HG02798 (cell line): ENCODE data around the gene RRBP1.

Source experiments
- ATAC-seq: cut with Tn5 transposase; IDR thresholded peaks from one replicate; pipeline ENCODE4 v1.9.1; 2021; ENCODE audit warnings: mild to moderate bottlenecking; ENCODE audit not compliant: unreplicated experiment, poor library complexity

RRBP1 gene

DNA sequence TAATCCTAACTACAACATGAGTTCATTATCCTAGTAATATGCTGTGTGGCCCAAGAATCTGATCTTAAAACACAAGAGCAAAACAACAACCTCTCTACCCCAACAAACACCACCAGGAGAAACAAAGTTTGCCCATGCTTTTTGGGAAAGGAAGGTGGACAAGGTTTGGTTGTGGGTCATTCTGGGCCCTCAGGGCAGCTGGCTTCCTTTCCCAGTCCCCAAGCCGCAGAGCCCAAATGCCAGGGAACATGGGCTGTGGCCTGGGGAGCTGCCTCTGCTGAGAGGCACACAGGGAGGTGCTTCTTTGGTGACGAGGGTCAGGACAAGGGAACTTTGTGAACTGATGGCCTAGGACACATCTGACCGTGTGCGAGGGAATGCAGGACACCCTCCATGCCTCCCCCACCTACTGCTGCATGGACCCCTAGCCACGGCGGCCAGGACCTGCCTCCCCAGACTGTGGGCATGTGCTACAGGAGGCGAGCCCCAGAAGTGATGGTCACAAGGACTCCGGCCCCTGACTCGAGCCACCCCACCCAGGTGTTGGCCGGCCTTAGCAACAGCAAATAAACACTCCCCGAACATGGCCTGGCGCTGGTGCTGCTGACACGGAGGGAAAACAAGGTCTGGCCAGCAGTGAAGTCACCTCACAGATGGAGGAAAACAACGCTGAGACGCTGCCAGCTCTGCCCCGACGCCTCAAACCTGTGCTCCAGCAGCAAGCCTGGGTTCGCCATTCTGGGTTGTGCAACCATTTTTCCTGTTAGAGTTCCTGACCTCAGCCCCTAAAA lies 55.6 kb downstream of the RRBP1 start:
- no peak for ATAC-seq

- ATAC-seq: no peak
Observed at GRCh38 chr20:17625246-17626051, 56.6 kb downstream of the RRBP1 start.

- no peak for ATAC-seq
Observed at GRCh38 chr20:17624551-17625245, 57.3 kb downstream of the RRBP1 start.

GRCh38 chr20:17624070-17624469 lies 58.0 kb downstream of the RRBP1 start:
- ATAC-seq: no peak

DNA sequence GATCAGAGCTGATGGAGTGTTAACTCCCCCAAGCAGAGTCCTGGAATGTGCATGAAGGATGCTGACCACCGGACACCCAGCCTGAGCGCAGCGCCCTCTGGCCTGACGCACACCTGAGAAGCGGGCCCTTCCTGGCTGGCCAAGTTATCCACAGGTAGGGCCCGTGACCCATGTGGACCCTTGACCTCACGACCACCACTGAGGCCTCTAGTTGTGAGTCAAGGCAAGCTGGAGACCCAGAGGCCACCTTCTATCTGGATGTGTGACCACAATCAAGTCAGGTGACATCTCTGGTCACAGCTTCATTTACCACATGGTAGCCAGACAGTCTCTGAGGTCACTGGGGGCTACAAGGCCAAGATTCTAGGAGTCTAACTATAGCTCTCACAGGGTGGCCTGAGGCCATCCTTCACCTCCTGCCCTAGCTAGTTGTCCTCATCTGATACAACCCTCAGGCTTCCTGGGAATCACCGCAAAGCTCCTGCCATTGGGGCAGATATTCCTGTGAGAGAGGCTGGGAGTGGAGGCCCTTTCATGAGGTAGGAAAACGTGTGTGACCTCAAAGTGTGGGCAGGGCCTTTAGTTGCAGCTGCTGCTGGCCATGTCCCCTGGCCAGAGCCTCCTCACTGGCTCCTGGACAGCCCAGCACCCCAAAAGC lies 59.1 kb downstream of the RRBP1 start:
- ATAC-seq: no peak

DNA sequence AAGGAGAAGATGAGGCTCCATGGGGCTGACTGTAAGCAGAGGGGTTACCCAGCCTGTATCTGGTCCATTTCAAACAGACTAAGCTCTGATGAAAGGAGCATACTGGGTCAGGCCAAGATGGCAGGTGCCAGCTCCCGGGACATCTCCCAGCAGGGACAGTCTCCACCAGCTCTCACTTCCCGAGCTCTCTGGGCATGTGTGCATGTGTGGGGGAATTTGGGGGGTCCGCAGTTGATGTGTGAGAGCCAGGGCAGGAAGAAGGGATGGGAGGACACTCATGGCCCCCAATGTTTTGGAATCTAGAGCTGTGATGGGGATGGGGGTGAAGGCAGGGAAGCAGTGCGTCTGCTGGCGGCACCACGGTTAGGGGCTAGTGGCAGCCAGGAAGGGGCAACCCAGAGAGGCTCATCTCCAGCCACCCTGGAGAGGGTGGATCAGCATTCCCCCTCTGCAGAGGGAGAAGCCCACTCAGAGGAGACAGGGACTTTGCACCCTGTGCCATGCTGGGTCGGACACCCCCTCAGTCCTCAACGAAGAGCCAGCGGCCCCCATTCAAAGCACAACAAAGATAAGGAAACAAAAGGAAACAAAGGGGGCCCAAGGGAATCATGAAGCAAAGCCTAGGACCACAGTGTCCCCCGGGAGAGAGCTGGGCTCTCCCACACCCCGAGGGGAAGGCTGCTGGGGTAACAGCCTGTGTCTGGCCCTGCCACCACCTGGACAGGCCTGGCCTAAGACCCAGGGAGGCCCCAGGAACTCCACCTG lies 59.8 kb downstream of the RRBP1 start:
- ATAC-seq: no peak

- ATAC-seq: no peak
Observed at GRCh38 chr20:17621229-17621968, 60.6 kb downstream of the RRBP1 start.

- no peak for ATAC-seq
Observed at GRCh38 chr20:17620371-17621228, 61.4 kb downstream of the RRBP1 start.

DNA sequence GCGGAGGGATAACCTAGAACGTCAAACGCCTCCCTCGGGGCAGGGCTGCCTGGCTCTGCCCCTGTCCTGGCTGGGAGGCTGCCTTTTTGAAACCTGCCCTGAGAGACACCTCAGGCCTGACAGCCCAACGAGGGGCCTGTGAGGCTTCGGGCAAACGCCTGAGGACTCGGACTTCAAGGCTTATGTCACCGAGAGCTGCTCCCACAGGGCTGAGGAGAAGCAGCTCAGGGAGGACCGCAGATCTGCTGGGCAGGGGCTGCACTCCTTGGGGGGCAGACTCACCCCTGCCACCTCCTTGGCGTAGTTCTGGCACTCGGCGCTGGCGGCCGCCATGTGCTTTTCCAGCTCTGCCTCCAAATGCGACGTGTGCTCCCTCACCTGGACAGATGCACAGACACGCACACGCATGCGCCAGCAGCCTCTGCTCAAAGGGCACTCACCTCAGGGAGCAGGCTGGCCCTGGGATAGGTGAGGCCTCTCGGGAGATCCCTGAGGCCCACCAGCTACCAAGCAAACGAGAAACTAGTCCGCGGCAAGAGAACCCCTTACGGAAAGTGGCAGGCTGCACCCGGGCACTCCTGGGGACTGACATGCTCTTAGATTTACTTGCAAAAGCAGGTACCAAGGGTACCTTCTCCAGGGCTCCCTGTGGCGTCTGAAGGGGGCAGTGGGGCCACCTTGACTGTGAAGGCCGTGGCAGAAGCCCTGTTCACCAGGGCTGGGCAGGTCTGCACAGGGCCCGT lies 62.5 kb downstream of the RRBP1 start:
- no peak for ATAC-seq

DNA sequence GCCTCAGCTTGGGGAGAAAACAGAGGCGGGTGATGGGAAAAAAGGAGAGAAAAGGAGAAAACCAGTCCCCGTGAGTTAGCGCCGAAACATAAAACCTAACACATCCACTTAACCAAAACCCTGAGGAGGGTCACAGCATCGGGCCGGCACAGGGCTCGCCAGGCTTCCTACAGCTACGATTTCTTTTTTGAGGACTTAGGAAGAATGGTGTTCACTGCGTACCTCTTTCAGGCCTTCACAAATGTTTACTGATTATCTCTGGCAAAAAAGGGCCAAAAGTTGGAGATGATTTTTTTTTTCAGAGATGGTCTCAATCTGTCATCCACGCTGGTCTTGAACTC lies 63.4 kb downstream of the RRBP1 start:
- ATAC-seq: no peak

DNA sequence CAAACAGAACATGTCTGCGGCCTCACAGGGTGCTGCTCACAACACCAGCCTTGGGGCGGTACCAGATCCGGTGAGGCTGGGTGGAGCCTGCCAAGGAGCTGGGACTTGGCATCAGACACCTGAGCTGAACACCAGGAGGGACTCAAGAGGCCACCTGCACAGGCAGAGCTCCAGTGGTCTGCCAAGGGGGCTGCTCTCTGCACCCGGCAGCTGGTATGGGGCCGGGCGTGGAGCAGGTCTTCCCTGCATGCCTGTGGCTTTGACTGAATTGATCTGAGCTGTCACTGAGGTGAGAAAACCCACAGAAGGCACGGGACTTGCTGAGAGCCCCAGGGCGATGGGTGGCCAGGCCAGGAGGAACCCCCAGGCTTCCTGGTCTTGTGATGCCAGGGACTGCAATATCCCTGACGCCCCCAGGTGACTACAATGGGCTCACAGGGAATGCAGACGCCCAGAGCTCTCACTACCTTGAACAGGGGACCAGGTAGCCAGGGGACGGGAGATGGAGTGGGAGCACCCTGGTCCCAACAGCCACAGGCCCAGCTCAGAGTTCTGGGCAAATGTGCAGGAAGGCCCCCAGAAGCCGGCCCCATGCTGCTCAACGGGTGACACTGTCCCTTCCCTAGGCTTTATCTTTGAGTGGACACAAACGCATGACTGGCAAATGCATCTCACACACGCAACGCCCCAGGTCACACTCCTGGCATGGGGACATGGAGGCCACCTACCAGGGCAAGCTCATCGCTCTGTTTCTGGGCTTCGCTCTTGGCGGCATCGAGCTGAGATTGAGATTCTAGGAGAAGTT lies 64.0 kb downstream of the RRBP1 start:
- no peak for ATAC-seq

GRCh38 chr20:17617212-17617867 lies 64.7 kb downstream of the RRBP1 start:
- ATAC-seq: peak; percentile 65

GRCh38 chr20:17616480-17617211 lies 65.4 kb downstream of the RRBP1 start:
- no peak for ATAC-seq

DNA sequence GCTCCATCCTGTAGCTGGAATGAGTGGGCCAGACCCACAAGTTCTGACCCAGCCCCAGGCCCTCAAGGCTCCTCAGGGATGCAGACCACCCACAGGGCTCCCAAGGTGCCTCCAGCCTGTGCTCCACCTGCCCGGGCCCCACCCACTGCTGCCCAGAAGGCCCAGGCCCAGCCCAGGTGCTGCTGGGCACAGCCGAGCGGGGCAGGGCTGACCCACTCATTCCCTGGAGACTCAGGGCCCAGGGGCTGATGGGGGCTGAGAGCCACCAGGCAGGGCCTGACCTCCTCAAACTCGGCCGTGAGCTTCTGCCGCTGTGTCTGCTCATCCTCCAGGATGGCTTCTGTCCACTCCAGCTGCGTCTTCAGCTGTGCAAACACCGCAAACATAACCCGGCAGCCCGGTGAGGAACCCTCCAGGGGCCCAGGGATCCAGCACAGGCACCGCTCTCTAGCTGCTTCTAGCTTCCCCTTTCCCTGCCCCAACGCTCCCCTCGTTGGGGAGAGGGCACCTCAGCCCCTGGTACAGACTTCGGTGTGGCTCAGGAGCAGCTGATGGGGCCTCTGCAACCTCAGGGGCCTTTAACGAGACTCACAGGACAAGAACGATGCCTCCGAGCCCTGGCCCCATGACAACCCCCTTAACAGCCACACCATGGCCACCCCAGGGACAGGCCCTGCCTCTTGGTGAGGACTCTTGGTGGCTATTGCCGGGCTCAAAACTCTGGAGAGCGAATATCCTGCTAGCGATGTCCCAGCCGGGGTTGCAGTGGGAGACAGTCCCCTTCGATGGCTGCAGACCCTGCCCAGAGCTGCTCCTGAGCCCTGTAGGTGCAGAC lies 66.2 kb downstream of the RRBP1 start:
- no peak for ATAC-seq
